HG02973 (cell line): Measurements from ENCODE around the gene ARHGAP10.
"Not testable (repeated sequence)": the region's sequence is repeated elsewhere in the genome, so short reads cannot be mapped to it uniquely, and the experiment has no call there.

ENCODE experiments used
- ATAC-seq: cut with Tn5 transposase; IDR thresholded peaks from one replicate; pipeline ENCODE4 v1.9.1; 2021; ENCODE audit warnings: moderate library complexity; ENCODE audit not compliant: unreplicated experiment

ARHGAP10 gene

GRCh38 chr4:147846318-147847155 lies 114.6 kb downstream of the ARHGAP10 start:
- ATAC-seq = peak; percentile 67

DNA sequence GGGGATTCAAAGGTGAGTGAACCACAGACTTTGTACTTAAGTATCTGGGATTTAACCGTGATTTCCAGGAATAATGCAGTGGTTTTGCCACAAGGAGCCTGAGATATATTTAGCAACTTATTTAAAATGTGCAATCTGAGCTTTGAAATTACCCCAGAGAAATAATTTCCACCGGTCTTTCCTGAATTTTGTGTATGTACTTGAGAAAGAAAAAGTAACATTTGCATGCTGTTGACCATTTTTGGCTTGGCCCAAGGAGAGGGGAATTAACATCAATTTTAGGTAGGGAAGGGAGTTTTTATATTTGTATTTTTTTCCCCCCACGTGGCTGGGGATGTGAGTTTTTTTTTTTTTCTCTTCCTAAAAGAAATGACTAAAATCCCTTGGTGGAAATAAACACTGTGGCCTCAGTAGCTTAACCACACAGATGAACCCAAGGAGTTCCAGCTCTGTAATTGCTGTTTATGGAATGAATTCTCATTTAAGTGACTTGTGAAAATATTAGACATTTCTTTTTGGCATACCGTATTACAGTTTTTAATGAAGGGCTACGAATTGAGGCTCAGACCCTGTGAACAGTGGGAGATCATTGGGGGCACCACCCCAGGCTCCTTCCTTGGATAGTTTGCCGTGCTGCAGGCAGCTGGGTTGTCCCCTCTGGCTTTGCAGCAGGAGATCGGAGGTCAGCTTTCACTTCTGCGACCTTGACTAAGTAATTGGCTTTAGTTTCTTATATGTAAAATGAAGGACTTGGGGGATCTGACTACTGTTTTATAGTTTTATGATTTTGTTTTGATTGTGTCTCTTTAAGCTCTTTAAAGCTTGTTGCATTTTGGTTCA lies 116.1 kb downstream of the ARHGAP10 start:
- no peak for ATAC-seq

DNA sequence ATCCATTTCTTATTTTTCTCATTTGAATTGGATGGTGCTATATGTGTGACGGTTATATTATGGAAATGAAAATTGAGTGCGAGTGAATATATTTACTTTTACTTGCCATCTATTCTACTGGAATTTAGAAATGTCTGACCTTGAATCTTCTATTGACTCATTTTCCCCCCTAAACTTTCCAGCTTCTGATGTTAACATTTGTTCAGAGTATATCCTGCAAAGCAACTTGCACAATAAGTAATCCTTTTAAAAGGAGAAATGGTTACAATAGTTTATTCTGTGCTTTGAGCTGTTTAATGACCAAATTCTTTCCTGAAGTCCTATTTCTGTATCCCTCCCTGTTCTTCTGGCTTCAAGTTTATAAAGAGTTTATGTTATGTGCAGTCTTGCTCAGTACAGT lies 116.7 kb downstream of the ARHGAP10 start:
- no peak for ATAC-seq

- ATAC-seq = no peak
These were observed 119.2 kb downstream of the ARHGAP10 start for GRCh38 chr4:147851135-147851534.

DNA sequence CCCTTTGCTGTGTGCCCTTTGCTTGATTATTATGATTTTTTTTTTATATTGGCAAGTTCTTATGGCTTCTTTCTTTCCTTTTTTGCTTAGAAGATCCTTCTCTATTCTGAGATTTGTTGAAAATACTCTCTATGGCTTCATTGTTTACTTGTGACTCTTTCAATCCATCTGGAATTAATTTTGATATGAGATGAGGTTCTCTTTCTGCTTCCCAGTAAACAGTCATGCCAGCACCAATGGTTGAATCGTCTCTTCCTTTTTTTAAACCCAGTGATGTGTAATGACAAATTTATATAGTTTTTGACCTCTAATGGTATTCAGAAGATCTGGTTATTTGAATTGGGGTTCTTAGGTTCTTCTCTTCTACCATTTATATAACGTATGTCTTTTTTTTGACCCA lies 121.8 kb downstream of the ARHGAP10 start:
- ATAC-seq = no peak

DNA sequence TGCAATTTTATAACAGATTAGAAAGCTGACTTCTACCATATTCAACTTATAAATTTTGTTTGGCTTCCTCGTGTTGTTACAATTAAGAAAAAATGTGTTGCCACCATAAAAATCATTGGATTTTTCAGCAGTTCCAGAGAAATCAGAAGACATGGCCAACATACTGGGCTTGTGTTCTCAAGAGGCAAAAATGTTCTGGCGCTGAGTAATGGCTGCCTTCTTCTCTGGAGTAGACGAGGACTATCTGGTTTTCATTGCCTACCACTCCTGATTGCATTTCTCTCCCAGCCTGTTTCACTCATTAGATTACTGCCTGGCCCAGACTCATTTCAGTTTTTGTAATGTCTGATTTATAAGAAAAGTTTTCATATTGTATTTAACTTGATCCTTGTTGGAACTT lies 122.3 kb downstream of the ARHGAP10 start:
- ATAC-seq = no peak

DNA sequence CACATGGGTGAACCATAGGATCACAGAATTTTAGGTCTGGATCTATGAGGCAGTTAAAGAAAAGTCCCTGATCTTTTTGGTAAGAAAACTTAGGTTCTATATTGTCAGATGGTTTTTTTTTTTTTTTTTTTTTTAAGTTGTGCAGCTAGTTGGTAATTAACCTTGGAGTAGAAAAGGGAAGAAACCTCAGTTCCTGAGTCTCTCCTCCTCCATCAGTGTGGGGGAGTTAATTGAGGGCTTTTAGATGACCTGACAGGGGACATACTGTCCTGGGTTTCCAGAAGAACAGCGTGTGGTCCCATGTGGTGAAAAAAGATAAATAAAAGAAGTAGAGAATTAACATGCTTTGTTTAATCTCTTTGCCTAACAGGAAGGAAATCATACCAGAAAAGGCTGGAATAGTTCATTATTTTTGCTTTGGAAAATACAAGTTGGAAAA lies 123.7 kb downstream of the ARHGAP10 start:
- ATAC-seq = no peak

DNA sequence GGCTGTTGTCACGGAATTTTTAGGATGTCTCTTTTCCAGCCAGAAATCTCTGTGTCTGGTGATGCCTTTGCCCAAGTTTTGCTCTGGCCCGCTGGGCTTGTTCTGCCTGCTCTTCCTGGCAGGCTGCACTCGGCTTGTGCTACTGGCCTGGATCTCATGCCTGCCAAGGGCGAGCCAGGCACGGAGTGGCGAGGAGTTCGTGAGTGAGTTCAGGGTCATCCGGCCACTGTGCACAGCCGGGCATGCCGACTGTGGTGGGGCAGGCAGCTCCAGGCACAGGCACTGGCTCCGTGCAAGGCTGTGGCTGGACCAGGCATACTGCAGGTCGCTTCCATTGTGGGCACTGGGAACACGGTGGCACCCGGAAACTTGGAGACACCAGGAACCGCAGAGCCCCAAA lies 129.1 kb downstream of the ARHGAP10 start:
- ATAC-seq = no peak

- ATAC-seq = no peak
These were observed 130.3 kb downstream of the ARHGAP10 start for GRCh38 chr4:147862043-147862692.

- peak; percentile 50 for ATAC-seq
These were observed 131.3 kb downstream of the ARHGAP10 start for GRCh38 chr4:147863111-147863747.

DNA sequence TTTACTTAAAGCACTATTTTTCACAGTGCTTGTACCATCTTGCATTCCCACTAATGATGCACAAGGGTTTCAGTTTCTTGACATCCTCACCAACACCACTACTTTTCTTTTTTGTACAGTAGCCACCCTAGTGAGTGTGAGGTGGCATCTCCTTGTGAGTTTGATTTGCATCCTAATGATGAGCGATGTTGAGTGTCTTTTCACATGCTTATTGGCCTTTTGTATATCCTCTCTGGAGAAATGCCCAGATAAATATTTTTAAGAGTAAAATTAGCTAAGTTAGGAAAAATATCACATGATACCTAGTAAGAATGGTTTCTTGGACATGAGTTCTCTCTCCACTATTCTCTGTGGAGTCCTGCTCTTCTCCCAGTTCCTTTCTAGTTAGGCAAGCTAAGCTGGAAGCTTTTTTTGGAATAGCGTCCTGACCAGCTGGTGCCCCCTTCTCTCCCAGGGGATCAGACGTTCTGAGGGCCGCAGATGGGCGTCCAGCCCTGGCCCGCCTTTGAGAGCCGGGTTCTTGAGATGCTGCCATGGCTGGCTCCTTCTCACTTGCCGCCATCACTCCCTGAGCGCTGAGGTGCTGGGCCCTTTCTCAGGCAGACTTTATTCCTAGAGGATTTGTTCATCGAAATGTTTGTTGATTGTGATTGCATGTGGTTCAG lies 132.1 kb downstream of the ARHGAP10 start:
- no peak for ATAC-seq

- ATAC-seq = no peak
These were observed 132.7 kb downstream of the ARHGAP10 start for GRCh38 chr4:147864607-147865006.

DNA sequence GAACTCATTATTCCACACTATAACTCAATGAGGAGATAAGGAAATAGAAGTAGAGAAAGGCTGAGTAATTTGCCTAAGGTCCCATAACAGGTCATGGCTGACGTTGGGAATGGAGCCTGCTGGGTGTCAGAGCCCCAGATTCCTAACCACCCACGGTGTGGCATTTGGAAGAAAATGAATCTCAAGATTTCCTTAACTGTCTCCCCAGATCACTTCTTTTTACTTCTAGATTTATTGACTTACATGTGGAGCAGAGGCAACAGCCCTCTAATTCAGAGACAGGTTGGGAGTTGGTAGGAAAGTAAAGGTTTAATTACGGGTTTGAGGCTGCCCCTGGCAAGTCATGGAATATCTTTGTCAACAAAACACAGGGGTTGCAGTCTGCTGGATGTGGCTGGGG lies 134.0 kb downstream of the ARHGAP10 start:
- no peak for ATAC-seq

DNA sequence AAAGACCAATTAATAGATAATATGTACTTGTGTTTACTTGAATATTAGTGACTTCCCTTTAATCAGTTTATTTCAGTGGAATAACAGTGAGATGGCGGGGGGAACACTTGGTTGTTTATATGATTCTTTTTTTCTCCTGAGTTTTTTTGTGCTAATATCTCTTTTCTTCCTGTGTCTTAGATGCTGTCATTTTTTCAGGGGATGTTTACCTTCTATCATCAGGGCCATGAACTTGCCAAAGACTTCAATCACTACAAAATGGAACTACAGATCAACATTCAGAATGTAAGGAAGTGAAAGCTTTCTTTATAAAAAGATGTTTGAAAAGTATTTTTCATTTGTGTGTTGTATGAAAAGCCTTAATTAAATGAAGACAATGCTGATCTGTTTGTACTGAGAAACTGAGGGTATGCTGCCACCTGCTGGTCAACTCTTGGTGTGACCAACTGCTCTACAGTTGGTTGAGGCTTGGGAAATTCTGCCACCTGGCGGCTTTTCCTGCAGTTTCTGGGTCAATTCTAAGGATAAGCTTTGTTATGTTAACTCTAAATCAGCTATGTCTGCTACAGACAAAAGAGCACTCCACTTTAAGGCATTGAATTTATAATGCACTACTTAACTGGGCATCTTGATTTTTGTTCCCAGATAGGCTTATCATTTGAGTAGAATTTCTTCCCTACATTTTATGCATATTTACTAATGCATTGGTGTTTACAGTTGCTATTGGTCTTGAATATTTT lies 134.8 kb downstream of the ARHGAP10 start:
- peak; percentile 89 for ATAC-seq

- no peak for ATAC-seq
These were observed 142.2 kb downstream of the ARHGAP10 start for GRCh38 chr4:147874109-147874508.

DNA sequence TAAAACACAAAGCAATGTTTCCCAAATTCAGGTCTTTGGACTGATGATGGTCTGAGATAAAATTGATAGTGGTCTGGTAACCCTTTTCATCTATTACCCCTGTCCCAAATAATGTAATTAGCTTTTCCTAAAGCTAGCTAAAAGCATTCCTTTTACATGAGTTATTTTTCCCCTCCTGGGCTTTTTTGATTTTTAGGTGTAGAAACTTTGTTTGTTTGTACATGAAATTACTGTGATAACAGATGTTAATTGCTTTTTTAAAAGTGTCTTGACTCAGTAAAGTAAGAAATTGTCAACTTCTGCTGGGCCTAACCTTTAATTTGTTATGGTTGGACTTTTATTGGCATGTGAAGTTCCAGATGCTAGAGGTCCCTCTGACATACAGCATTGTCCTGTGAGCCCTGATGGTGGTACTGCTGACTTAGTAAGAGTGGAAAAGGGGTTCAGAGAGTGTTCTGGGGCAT lies 145.5 kb downstream of the ARHGAP10 start:
- ATAC-seq = no peak

GRCh38 chr4:147879676-147880075 lies 147.8 kb downstream of the ARHGAP10 start:
- ATAC-seq = no peak

DNA sequence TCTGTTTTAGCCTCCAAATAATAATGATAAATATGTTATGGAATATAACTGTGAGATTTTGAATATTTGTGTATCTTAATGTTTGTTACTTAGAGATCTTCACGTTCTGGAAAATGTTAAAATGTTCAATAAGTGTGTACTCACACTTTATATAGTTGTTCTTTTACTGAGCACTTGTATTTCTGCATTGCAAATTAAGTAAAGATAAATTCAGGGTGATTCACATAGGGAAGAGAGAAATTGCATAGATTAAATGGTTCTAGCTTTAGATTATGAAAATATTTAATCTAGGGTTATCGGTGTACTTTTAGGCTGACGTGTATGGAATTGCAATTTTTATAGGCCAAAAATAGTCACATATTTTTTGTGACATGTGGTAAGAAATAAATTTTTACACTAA lies 148.6 kb downstream of the ARHGAP10 start:
- ATAC-seq = no peak

DNA sequence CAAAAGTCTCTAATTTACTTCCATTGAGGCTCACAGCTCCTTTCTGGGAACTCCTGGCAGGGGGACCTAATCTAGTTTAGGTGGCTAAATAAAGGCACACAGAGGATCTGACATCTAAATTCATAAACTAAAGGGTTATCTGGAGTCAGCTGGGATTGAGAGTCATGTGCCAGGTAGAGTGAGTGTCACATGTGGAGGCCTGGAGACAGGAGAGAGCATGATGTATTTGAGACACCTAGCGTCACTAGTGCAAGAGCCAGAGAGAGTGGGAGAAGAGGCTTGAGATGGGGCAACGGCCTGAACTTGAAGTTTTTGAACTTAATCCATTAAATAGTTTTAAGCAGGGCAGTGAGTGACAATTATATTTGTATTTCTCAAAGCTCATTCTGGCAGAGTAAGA lies 152.6 kb downstream of the ARHGAP10 start:
- ATAC-seq = no peak

- ATAC-seq = not testable (repeated sequence)
These were observed 153.3 kb downstream of the ARHGAP10 start for GRCh38 chr4:147885216-147885615.
